Sigmoid colon (tissue), 7 donors: ENCODE results near the gene MAP3K20. TPM values are rescaled to one million over a fixed set of nuclear protein-coding genes. Genes with fewer than 3 reads are reported as not detected.
"Not testable (repeated sequence)": the region's sequence is repeated elsewhere in the genome, so short reads cannot be mapped to it uniquely, and the experiment has no call there.

Source experiments
- DNase-seq: peaks from one replicate; pipeline ENCODE4 v3.0.0-alpha.2; 2019
- H3K27ac ChIP-seq, 4 donors: fragments of 200-600 bp; sonication (generic); one replicate each; pipeline ENCODE4 v1.5.1; 2016 to 2019; ENCODE audit warnings: mild to moderate bottlenecking in 1 of 4
- H3K27me3 ChIP-seq, 3 donors: fragments of 200-600 bp; sonication (generic); one replicate each; pipeline ENCODE4 v1.5.1; 2019; ENCODE audit warnings: mild to moderate bottlenecking in 1 of 3
- H3K36me3 ChIP-seq, 4 donors: fragments of 200-600 bp; sonication (generic); one replicate each; pipeline ENCODE4 v1.5.1; 2016 to 2019
- H3K4me1 ChIP-seq, 4 donors: fragments of 200-600 bp; sonication (generic); one replicate each; pipeline ENCODE4 v1.5.1; 2017 to 2019
- H3K4me3 ChIP-seq, 4 donors: fragments of 200-600 bp; sonication (generic); one replicate each; pipeline ENCODE4 v1.5.1; 2017 to 2019; ENCODE audit warnings: mild to moderate bottlenecking in 2 of 4, moderate library complexity in 1 of 4
- H3K9me3 ChIP-seq, 4 donors: fragments of 200-600 bp in 3 of 4; sonication (generic) in 3 of 4; one replicate each; pipeline versions ENCODE4 v1.5.1 to v1.6.1; 2013 to 2019
- CTCF ChIP-seq, 4 experiments: fragments of 450-650 bp in 3 of 4; fragments of 200-600 bp in 1 of 4; IDR thresholded peaks; one replicate each; pipeline ENCODE4 v1.5.1; 2016 to 2019; ENCODE audit warnings: antibody characterized with exemption in 4 of 4, mild to moderate bottlenecking in 3 of 4, moderate library complexity in 2 of 4
- EP300 ChIP-seq, 4 donors: sonication (generic); formaldehyde crosslinking; IDR thresholded peaks; one replicate each; pipeline ENCODE4 v1.6.1; 2017; ENCODE audit warnings: antibody characterized with exemption in 4 of 4
- POLR2A ChIP-seq, 2 donors: fragments of 450-650 bp; IDR thresholded peaks; one replicate each; pipeline ENCODE4 v1.6.1; 2016; ENCODE audit warnings: antibody characterized with exemption in 2 of 2, mild to moderate bottlenecking in 2 of 2, moderate library complexity in 2 of 2
- POLR2AphosphoS5 ChIP-seq, 4 donors: sonication (generic); formaldehyde crosslinking; IDR thresholded peaks; one replicate each; pipeline ENCODE4 v1.6.1; 2017; ENCODE audit warnings: antibody characterized with exemption in 4 of 4
- WGBS, 2 donors: extraction: QIAGEN DNeasy Blood & Tissue Kit; methylation state at CpG; one replicate each; pipeline ENCODE4 v1.1.7; 2013; 5-methylcytosine and 5-hydroxymethylcytosine counted together
- intact Hi-C: fragments of 100-400 bp; cut with DNase I; formaldehyde crosslinking; loops from one replicate; pipeline ENCODE4 v1.15.1; 2023
- polyA plus RNA-seq, 3 donors: library from polyadenylated mRNA; stranded (reverse); fragments of 200-250 nt; gene quantifications; one replicate each; pipeline ENCODE4 v1.2.3, GENCODE V29; 2013
- total RNA-seq, 4 donors: library from RNA; depleted of rRNA; stranded (reverse); fragments of >200 nt; gene quantifications; one replicate each; pipeline ENCODE4 v1.1.0, GENCODE V29; 2016
- donor health status: healthy with polysubstance abuse.
- donor health status: Bipolar disorder and iron deficiency.
- donor health status: healthy.

MAP3K20 gene
- total and polyA plus RNA-seq, 7 donors: 6.2 to 255 (median 189) TPM

GRCh38 chr2:173300458-173300857, 224.8 kb downstream of the MAP3K20 start:
- Histone ChIP-seq H3K4me1 (no peaks in the 10 kb centered on the region), H3K27ac (no peak overlapping the region), H3K4me3 (no peak overlapping the region), H3K9me3 (peaks cover 0 to 26% (median 18%) of the 10 kb centered on the region in 4 donors), H3K36me3 (no peaks in the 10 kb centered on the region), H3K27me3 (no peaks in the 10 kb centered on the region)
- intact Hi-C loops: no loop called here
- 73 to 93% methylated on average over 1 of the region's 1 CpG for WGBS, 2 donors
- TF ChIP-seq POLR2A (IDR thresholded peaks at IDR 0.05) (no peak), CTCF (IDR thresholded peaks at IDR 0.05) (no peak), EP300 (IDR thresholded peaks at IDR 0.05) (no peak), POLR2AphosphoS5 (IDR thresholded peaks at IDR 0.05) (no peak)
- no peak for DNase-seq

GRCh38 chr2:173301549-173301948, 225.9 kb downstream of the MAP3K20 start:
- 96 to 98% methylated on average over 4 of the region's 4 CpGs for WGBS, 2 donors
- peaks cover 0 to 26% (median 17%) of the 10 kb centered on the region in 4 donors for H3K9me3 ChIP-seq
- intact Hi-C loops: not testable (repeated sequence)

GRCh38 chr2:173305303-173305702, 229.7 kb downstream of the MAP3K20 start:
- H3K4me1 ChIP-seq: no peaks in the 10 kb centered on the region
- intact Hi-C loops: no loop called here

More at GRCh38 chr2:173301549-173301948, 225.9 kb downstream of the MAP3K20 start:
- not testable (repeated sequence) for H3K4me1 ChIP-seq, H3K4me3 ChIP-seq, H3K27ac ChIP-seq, H3K27me3 ChIP-seq, H3K36me3 ChIP-seq, DNase-seq

GRCh38 chr2:173307293-173307692, 231.6 kb downstream of the MAP3K20 start:
- H3K9me3 ChIP-seq: no peaks in the 10 kb centered on the region
- no peaks in the 10 kb centered on the region for H3K36me3 ChIP-seq
- no peaks in the 10 kb centered on the region for H3K27me3 ChIP-seq
- no peaks in the 10 kb centered on the region for H3K4me1 ChIP-seq
- intact Hi-C loops: no loop called here
- WGBS, 2 donors: 14 to 17% methylated on average over 4 of the region's 4 CpGs
- no peak for DNase-seq
- no peak overlapping the region for H3K27ac ChIP-seq
- no peak overlapping the region for H3K4me3 ChIP-seq
- TF ChIP-seq EP300 (IDR thresholded peaks at IDR 0.05): no peak
- TF ChIP-seq POLR2AphosphoS5 (IDR thresholded peaks at IDR 0.05): no peak
- TF ChIP-seq POLR2A (IDR thresholded peaks at IDR 0.05): no peak
- no peak for TF ChIP-seq CTCF (IDR thresholded peaks at IDR 0.05)

More at GRCh38 chr2:173305303-173305702, 229.7 kb downstream of the MAP3K20 start:
- H3K4me3 ChIP-seq: no peak overlapping the region
- H3K27me3 ChIP-seq: no peaks in the 10 kb centered on the region
- H3K27ac ChIP-seq: no peak overlapping the region
- TF ChIP-seq POLR2A (IDR thresholded peaks at IDR 0.05) (no peak), CTCF (IDR thresholded peaks at IDR 0.05) (no peak), EP300 (IDR thresholded peaks at IDR 0.05) (no peak), POLR2AphosphoS5 (IDR thresholded peaks at IDR 0.05) (no peak)
- peaks cover 0 to 3% (median 0%) of the 10 kb centered on the region in 4 donors for H3K9me3 ChIP-seq
- 90 to 95% methylated on average over 2 of the region's 2 CpGs for WGBS, 2 donors
- DNase-seq: no peak
- H3K36me3 ChIP-seq: no peaks in the 10 kb centered on the region

- intact Hi-C loops, H3K27ac ChIP-seq, DNase-seq, H3K27me3 ChIP-seq, H3K4me3 ChIP-seq, H3K4me1 ChIP-seq, H3K36me3 ChIP-seq, H3K9me3 ChIP-seq: not testable (repeated sequence)
- 74 to 87% methylated on average over 5 of the region's 5 CpGs for WGBS, 2 donors
Measured at GRCh38 chr2:173309370-173309769, 233.7 kb downstream of the MAP3K20 start.

- intact Hi-C loops: no loop called here
- TF ChIP-seq POLR2A (IDR thresholded peaks at IDR 0.05): no peak
- no peak for TF ChIP-seq CTCF (IDR thresholded peaks at IDR 0.05)
- TF ChIP-seq EP300 (IDR thresholded peaks at IDR 0.05): no peak
- TF ChIP-seq POLR2AphosphoS5 (IDR thresholded peaks at IDR 0.05): no peak
- H3K9me3 ChIP-seq: no peaks in the 10 kb centered on the region
- H3K27me3 ChIP-seq: no peaks in the 10 kb centered on the region
- H3K27ac ChIP-seq: no peak overlapping the region
- H3K4me1 ChIP-seq: no peaks in the 10 kb centered on the region
- 20 to 68% methylated on average over 9 of the region's 9 CpGs for WGBS, 2 donors
- H3K36me3 ChIP-seq: no peaks in the 10 kb centered on the region
- no peak for DNase-seq
- no peak overlapping the region for H3K4me3 ChIP-seq
Measured at GRCh38 chr2:173311844-173312606, 236.4 kb downstream of the MAP3K20 start.
